ENCODE results near the gene ARHGAP25. TPM values are rescaled to one million over a fixed set of nuclear protein-coding genes. Genes with fewer than 3 reads are reported as not detected.

Gene ARHGAP25
- total RNA-seq, 1 donor from 2014 or later, result 0.43 TPM

- peaks cover 45% of the 10 kb centered on the region for H3K27me3 Mint-ChIP-seq (ENCODE audit: unreplicated experiment)
- TF ChIP-seq CTCF (IDR thresholded peaks at IDR 0.05), result no peak
Observed at GRCh38 chr2:68857202-68857845, 122.7 kb downstream of the ARHGAP25 start.

GRCh38 chr2:68857855-68858456 is 123.3 kb downstream of the ARHGAP25 start:
- TF ChIP-seq CTCF (IDR thresholded peaks at IDR 0.05), result no peak
- Mint-ChIP-seq H3K27me3 (ENCODE audit: unreplicated experiment) (peaks cover 49% of the 10 kb centered on the region), H3K9me3 (ENCODE audit: unreplicated experiment) (no peaks in the 10 kb centered on the region), H3K36me3 (ENCODE audit: unreplicated experiment) (no peaks in the 10 kb centered on the region), H3K27ac (ENCODE audit: unreplicated experiment) (no peak overlapping the region), H3K4me1 (ENCODE audit: unreplicated experiment) (no peaks in the 10 kb centered on the region), H3K4me3 (ENCODE audit: unreplicated experiment) (no peak overlapping the region)
- DNase-seq (ENCODE audit: extremely low spot score, unreplicated experiment), result no peak

More at GRCh38 chr2:68857202-68857845, 122.7 kb downstream of the ARHGAP25 start:
- Mint-ChIP-seq H3K36me3 (ENCODE audit: unreplicated experiment) (no peaks in the 10 kb centered on the region), H3K27ac (ENCODE audit: unreplicated experiment) (no peak overlapping the region), H3K4me3 (ENCODE audit: unreplicated experiment) (no peak overlapping the region), H3K4me1 (ENCODE audit: unreplicated experiment) (no peaks in the 10 kb centered on the region), H3K9me3 (ENCODE audit: unreplicated experiment) (no peaks in the 10 kb centered on the region)
- no peak for DNase-seq (ENCODE audit: extremely low spot score, unreplicated experiment)

- no peaks in the 10 kb centered on the region for H3K4me1 Mint-ChIP-seq (ENCODE audit: unreplicated experiment)
- no peaks in the 10 kb centered on the region for H3K9me3 Mint-ChIP-seq (ENCODE audit: unreplicated experiment)
- H3K27ac Mint-ChIP-seq (ENCODE audit: unreplicated experiment), result no peak overlapping the region
- DNase-seq (ENCODE audit: extremely low spot score, unreplicated experiment), result no peak
- H3K36me3 Mint-ChIP-seq (ENCODE audit: unreplicated experiment), result no peaks in the 10 kb centered on the region
- no peak overlapping the region for H3K4me3 Mint-ChIP-seq (ENCODE audit: unreplicated experiment)
- no peak for TF ChIP-seq CTCF (IDR thresholded peaks at IDR 0.05)
- H3K27me3 Mint-ChIP-seq (ENCODE audit: unreplicated experiment), result peaks cover 48% of the 10 kb centered on the region
Observed at GRCh38 chr2:68860111-68860510, 125.5 kb downstream of the ARHGAP25 start.

- H3K36me3 Mint-ChIP-seq (ENCODE audit: unreplicated experiment), result no peaks in the 10 kb centered on the region
- TF ChIP-seq CTCF (IDR thresholded peaks at IDR 0.05), result no peak
- DNase-seq (ENCODE audit: extremely low spot score, unreplicated experiment), result no peak
- no peaks in the 10 kb centered on the region for H3K4me1 Mint-ChIP-seq (ENCODE audit: unreplicated experiment)
- no peaks in the 10 kb centered on the region for H3K9me3 Mint-ChIP-seq (ENCODE audit: unreplicated experiment)
- H3K27me3 Mint-ChIP-seq (ENCODE audit: unreplicated experiment), result peaks cover 45% of the 10 kb centered on the region
- H3K4me3 Mint-ChIP-seq (ENCODE audit: unreplicated experiment), result no peak overlapping the region
- no peak overlapping the region for H3K27ac Mint-ChIP-seq (ENCODE audit: unreplicated experiment)
Observed at GRCh38 chr2:68861330-68861729, 126.7 kb downstream of the ARHGAP25 start.

- no peaks in the 10 kb centered on the region for H3K4me1 Mint-ChIP-seq (ENCODE audit: unreplicated experiment)
- TF ChIP-seq CTCF (IDR thresholded peaks at IDR 0.05), result no peak
- H3K4me3 Mint-ChIP-seq (ENCODE audit: unreplicated experiment), result no peak overlapping the region
- H3K27ac Mint-ChIP-seq (ENCODE audit: unreplicated experiment), result no peak overlapping the region
- no peak for DNase-seq (ENCODE audit: extremely low spot score, unreplicated experiment)
- H3K27me3 Mint-ChIP-seq (ENCODE audit: unreplicated experiment), result peaks cover 33% of the 10 kb centered on the region
- no peaks in the 10 kb centered on the region for H3K9me3 Mint-ChIP-seq (ENCODE audit: unreplicated experiment)
- no peaks in the 10 kb centered on the region for H3K36me3 Mint-ChIP-seq (ENCODE audit: unreplicated experiment)
Observed at GRCh38 chr2:68862889-68863288, 128.3 kb downstream of the ARHGAP25 start.
